ENCODE measurements around the gene CGNL1. TPM values are rescaled to one million over a fixed set of nuclear protein-coding genes. Genes with fewer than 3 reads are reported as not detected.
A peak's percentile ranks its signal among the peaks of the same experiment; 100 is the strongest.

Gene CGNL1
- polyA plus RNA-seq, 1 experiment, result 0.06 TPM

DNA sequence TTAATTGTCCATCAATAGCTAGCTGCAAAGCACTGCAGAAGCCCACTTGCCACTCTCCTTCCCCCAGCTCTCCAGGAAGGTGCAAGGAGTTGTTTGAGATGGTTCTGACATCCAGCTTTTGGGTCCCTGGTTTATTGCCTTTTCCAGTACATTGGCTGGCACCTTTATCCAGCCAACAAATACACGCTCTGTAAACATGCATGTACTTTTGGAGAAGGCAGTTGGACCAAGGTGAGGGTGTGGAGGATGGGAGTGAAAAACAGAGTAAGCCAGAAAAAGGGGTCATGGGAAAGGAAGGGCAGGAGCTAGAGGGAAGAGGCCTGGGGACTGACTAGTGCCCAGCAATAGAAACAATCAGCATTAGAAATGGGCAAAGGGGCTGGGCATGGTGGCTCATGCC is 102.7 kb downstream of the CGNL1 start:
- ChIA-PET POLR2A (no interaction called here), CTCF (interaction anchor here (1.2 to 1.5 kb wide), 2 partner anchors 9 to 138 kb away, joined by 3 to 5 read pairs; no protein-coding TSS in a partner anchor)
- Histone ChIP-seq H3K27me3 (ENCODE audit: control insufficient read depth, insufficient read depth, low read length) (no peaks in the 10 kb centered on the region), H3K4me3 (ENCODE audit: low read depth, low read length) (no peak overlapping the region), H3K36me3 (ENCODE audit: control insufficient read depth, insufficient read depth, low read length) (no peaks in the 10 kb centered on the region)
- TF ChIP-seq, protein P1, sequence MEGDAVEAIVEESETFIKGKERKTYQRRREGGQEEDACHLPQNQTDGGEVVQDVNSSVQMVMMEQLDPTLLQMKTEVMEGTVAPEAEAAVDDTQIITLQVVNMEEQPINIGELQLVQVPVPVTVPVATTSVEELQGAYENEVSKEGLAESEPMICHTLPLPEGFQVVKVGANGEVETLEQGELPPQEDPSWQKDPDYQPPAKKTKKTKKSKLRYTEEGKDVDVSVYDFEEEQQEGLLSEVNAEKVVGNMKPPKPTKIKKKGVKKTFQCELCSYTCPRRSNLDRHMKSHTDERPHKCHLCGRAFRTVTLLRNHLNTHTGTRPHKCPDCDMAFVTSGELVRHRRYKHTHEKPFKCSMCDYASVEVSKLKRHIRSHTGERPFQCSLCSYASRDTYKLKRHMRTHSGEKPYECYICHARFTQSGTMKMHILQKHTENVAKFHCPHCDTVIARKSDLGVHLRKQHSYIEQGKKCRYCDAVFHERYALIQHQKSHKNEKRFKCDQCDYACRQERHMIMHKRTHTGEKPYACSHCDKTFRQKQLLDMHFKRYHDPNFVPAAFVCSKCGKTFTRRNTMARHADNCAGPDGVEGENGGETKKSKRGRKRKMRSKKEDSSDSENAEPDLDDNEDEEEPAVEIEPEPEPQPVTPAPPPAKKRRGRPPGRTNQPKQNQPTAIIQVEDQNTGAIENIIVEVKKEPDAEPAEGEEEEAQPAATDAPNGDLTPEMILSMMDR (IDR thresholded peaks at IDR 0.05; ENCODE audit: insufficient read depth, low read depth, low read length), result no peak
- no peak for DNase-seq (ENCODE audit: low read depth)

DNA sequence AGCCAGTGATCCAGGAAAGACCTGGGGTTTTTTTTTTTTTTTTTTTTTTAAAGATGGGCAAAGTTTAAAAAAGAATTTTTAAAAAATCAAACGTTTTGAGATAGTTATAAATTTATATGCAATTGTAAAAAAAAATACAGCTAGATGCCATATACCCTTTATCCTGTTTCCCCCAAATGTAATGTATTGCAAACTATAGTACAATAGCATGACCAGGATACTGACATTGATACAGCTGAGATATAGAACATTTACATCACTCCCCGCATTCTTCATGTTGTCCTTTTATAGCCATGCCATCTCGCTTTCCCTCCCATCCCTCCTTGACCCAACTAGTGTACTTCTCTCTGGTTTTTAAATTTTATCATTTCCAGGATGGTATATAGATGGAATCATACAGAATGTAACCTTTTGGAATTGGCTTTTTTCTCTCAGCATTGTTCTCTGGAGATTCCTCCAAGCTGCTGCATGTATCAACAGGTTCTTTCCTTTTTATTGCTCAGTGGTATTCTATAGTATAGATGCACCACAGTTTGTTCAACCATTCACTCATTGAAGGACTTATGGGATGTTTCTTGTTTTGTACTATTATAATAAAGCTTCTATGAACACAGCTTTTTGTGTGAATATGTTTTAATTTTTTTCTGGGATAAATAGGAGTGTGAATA is 104.9 kb downstream of the CGNL1 start:
- Histone ChIP-seq H3K4me3 (ENCODE audit: low read depth, low read length) (no peak overlapping the region), H3K36me3 (ENCODE audit: control insufficient read depth, insufficient read depth, low read length) (no peaks in the 10 kb centered on the region), H3K27me3 (ENCODE audit: control insufficient read depth, insufficient read depth, low read length) (no peaks in the 10 kb centered on the region)
- ChIA-PET CTCF (interaction anchor here (1.1 kb wide), 1 partner anchor 43 kb away, joined by 3 read pairs; no protein-coding TSS in a partner anchor), POLR2A (no interaction called here)
- TF ChIP-seq, protein P1 (IDR thresholded peaks at IDR 0.05; ENCODE audit: insufficient read depth, low read depth, low read length), result no peak
- DNase-seq (ENCODE audit: low read depth), result no peak

DNA sequence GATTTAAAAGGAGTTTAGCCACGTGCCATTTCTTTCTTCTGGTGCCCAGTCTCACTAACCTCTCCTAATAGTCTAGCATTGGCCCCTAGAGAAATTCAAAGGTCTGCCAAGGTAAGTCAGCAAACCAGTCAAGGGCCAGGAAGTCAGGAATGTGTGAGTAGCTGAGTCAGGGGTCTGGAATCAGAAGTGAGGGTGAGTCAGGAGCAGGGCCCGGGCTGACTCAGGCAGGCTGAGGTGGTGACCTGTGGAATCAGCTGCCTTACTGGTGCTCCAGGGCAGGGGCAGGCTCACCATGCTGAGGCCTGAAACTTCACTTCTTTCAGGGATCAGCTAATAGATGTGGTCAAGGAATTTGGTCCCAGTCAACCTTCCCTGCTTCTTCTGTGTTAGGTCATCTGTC is 109.6 kb downstream of the CGNL1 start:
- POLR2A ChIA-PET, result interaction anchor here (0.7 kb wide), 1 partner anchor 42 kb away, joined by 15 read pairs; no protein-coding TSS in a partner anchor

DNA sequence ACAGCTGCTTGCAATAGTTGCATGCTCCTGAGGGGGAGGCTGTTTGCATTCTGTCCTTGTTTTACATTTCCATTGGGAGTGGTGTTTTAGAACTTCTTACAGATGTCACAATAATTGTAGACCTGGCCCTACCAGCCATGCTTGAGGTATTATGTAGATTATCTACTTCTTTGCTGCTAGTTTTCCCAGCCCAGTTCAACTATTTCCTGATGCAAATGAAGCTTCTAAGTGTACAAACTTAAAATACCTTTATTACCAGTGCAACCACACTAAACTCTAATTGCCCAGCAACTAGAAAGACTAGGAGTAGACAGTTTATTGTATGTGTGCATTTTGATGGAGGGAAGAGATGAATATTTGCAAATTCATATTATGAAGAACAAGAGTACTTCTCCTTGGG is 110.5 kb downstream of the CGNL1 start:
- no peak for DNase-seq (ENCODE audit: low read depth)
- POLR2A ChIA-PET, result no interaction called here

More for the DNA sequence above, 109.6 kb downstream of the CGNL1 start:
- TF ChIP-seq, protein P1 (IDR thresholded peaks at IDR 0.05; ENCODE audit: insufficient read depth, low read depth, low read length), result no peak
- peak; percentile 26 for DNase-seq (ENCODE audit: low read depth)
- H3K27me3 ChIP-seq (ENCODE audit: control insufficient read depth, insufficient read depth, low read length), result no peaks in the 10 kb centered on the region
- CTCF ChIA-PET, result interaction anchor here (0.7 kb wide), 2 partner anchors 13 to 48 kb away, joined by 3 to 5 read pairs; no protein-coding TSS in a partner anchor
- no peaks in the 10 kb centered on the region for H3K36me3 ChIP-seq (ENCODE audit: control insufficient read depth, insufficient read depth, low read length)
- H3K4me3 ChIP-seq (ENCODE audit: low read depth, low read length), result no peak overlapping the region

DNA sequence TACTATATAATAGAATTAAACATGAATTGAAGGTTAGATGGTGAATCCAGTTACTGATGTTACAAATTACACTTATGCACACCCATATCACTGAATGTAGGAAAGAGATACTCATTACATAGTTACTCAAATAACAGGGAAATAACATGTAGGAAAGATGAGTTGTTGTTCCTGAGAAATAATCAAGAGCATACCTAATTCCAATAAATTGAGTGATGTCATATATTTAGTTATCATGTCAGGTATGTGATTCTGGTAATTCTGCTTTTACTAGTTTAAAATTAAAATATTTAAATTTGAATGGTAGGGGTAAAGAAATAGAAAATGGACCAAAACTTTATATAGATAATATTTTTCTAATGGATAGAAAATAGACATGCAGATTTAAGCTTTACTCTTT is 112.8 kb downstream of the CGNL1 start:
- POLR2A ChIA-PET, result no interaction called here
- TF ChIP-seq, protein P1 (IDR thresholded peaks at IDR 0.05; ENCODE audit: insufficient read depth, low read depth, low read length), result no peak
- CTCF ChIA-PET, result interaction anchor here (1.0 to 2.0 kb wide), 3 partner anchors 12 to 148 kb away, joined by 3 to 7 read pairs (median 5); no protein-coding TSS in a partner anchor
- no peak for DNase-seq (ENCODE audit: low read depth)
- Histone ChIP-seq H3K36me3 (ENCODE audit: control insufficient read depth, insufficient read depth, low read length) (no peaks in the 10 kb centered on the region), H3K4me3 (ENCODE audit: low read depth, low read length) (no peak overlapping the region), H3K27me3 (ENCODE audit: control insufficient read depth, insufficient read depth, low read length) (no peaks in the 10 kb centered on the region)

More for the DNA sequence above, 110.5 kb downstream of the CGNL1 start:
- no peak overlapping the region for H3K4me3 ChIP-seq (ENCODE audit: low read depth, low read length)
- no peaks in the 10 kb centered on the region for H3K36me3 ChIP-seq (ENCODE audit: control insufficient read depth, insufficient read depth, low read length)
- TF ChIP-seq, protein P1 (IDR thresholded peaks at IDR 0.05; ENCODE audit: insufficient read depth, low read depth, low read length), result no peak
- CTCF ChIA-PET, result interaction anchor here (0.7 to 1.2 kb wide), 4 partner anchors 8 to 146 kb away, joined by 3 to 5 read pairs (median 3); no protein-coding TSS in a partner anchor
- H3K27me3 ChIP-seq (ENCODE audit: control insufficient read depth, insufficient read depth, low read length), result no peaks in the 10 kb centered on the region

Data from BJ (cell line).